Measurements from ENCODE around the gene LDAH.
"Not testable (repeated sequence)": the region's sequence is repeated elsewhere in the genome, so short reads cannot be mapped to it uniquely, and the experiment has no call there.

The LDAH gene

GRCh38 chr2:20822535-20823490, at the start of gene LDAH:
Gene LDAH (minus strand): TSS chr2:20823101. CDS start chr2:20801463, 21,638 bp downstream.
- DNase-seq (ENCODE audit: low read depth, low spot score): peak; percentile 96

- DNase-seq (ENCODE audit: low read depth, low spot score): no peak
Observed at GRCh38 chr2:20868377-20868776, 45.5 kb upstream of the LDAH start.

- DNase-seq (ENCODE audit: low read depth, low spot score): no peak
Observed at GRCh38 chr2:20862850-20863249, 39.9 kb upstream of the LDAH start.

GRCh38 chr2:20855456-20855855, 32.6 kb upstream of the LDAH start:
- DNase-seq (ENCODE audit: low read depth, low spot score): no peak

- no peak for DNase-seq (ENCODE audit: low read depth, low spot score)
Observed at GRCh38 chr2:20852670-20853069, 29.8 kb upstream of the LDAH start.

- DNase-seq (ENCODE audit: low read depth, low spot score): no peak
Observed at GRCh38 chr2:20852139-20852538, 29.2 kb upstream of the LDAH start.

GRCh38 chr2:20844246-20844645, 21.3 kb upstream of the LDAH start:
- DNase-seq (ENCODE audit: low read depth, low spot score): no peak

GRCh38 chr2:20839052-20839451, 16.2 kb upstream of the LDAH start:
- DNase-seq (ENCODE audit: low read depth, low spot score): no peak

GRCh38 chr2:20838016-20838415, 15.1 kb upstream of the LDAH start:
- DNase-seq (ENCODE audit: low read depth, low spot score): no peak

- DNase-seq (ENCODE audit: low read depth, low spot score): no peak
Observed at GRCh38 chr2:20836521-20836920, 13.6 kb upstream of the LDAH start.

- DNase-seq (ENCODE audit: low read depth, low spot score): no peak
Observed at GRCh38 chr2:20834331-20834730, 11.4 kb upstream of the LDAH start.

- no peak for DNase-seq (ENCODE audit: low read depth, low spot score)
Observed at GRCh38 chr2:20832606-20833005, 9.7 kb upstream of the LDAH start.

- DNase-seq (ENCODE audit: low read depth, low spot score): no peak
Observed at GRCh38 chr2:20829861-20830260, 7.0 kb upstream of the LDAH start.

GRCh38 chr2:20823917-20824316, 1.0 kb upstream of the LDAH start:
- DNase-seq (ENCODE audit: low read depth, low spot score): no peak

- no peak for DNase-seq (ENCODE audit: low read depth, low spot score)
Observed at GRCh38 chr2:20818820-20819219, 4.1 kb downstream of the LDAH start.

GRCh38 chr2:20815216-20815615, 7.7 kb downstream of the LDAH start:
- no peak for DNase-seq (ENCODE audit: low read depth, low spot score)

GRCh38 chr2:20812779-20813178, 10.1 kb downstream of the LDAH start:
- no peak for DNase-seq (ENCODE audit: low read depth, low spot score)

GRCh38 chr2:20806286-20806685, 16.6 kb downstream of the LDAH start:
- DNase-seq (ENCODE audit: low read depth, low spot score): no peak

- no peak for DNase-seq (ENCODE audit: low read depth, low spot score)
Observed at GRCh38 chr2:20803974-20804373, 18.9 kb downstream of the LDAH start.

- DNase-seq (ENCODE audit: low read depth, low spot score): no peak
Observed at GRCh38 chr2:20803226-20803682, 19.6 kb downstream of the LDAH start.

GRCh38 chr2:20797096-20797495, 25.8 kb downstream of the LDAH start:
- no peak for DNase-seq (ENCODE audit: low read depth, low spot score)

GRCh38 chr2:20796374-20796791, 26.5 kb downstream of the LDAH start:
- DNase-seq (ENCODE audit: low read depth, low spot score): peak; percentile 2

GRCh38 chr2:20793944-20794343, 29.0 kb downstream of the LDAH start:
- not testable (repeated sequence) for DNase-seq (ENCODE audit: low read depth, low spot score)

Data from astrocyte of the hippocampus (primary cell).